ENCODE measurements around the gene PPP1R14C. TPM values are rescaled to one million over a fixed set of nuclear protein-coding genes. Genes with fewer than 3 reads are reported as not detected.

PPP1R14C gene
- total and polyA plus RNA-seq, 2 experiments from 2014 or later: 8.2 to 10.1 TPM

GRCh38 chr6:150123645-150124044 lies 19.2 kb upstream of the PPP1R14C start:
- no peaks in the 10 kb centered on the region for H3F3A ChIP-seq (ENCODE audit: insufficient read depth)
- no peak overlapping the region for H3K4me2 ChIP-seq (ENCODE audit: unreplicated experiment)
- H3K27ac ChIP-seq: no peak overlapping the region
- H3K36me3 ChIP-seq (ENCODE audit: low read depth): no peaks in the 10 kb centered on the region
- in situ Hi-C loops (cut with MboI): no loop called here
- H3K79me2 ChIP-seq (ENCODE audit: insufficient read depth): no peaks in the 10 kb centered on the region
- no peaks in the 10 kb centered on the region for H4K20me1 ChIP-seq (ENCODE audit: insufficient read depth)
- no peaks in the 10 kb centered on the region for H3K9me2 ChIP-seq (ENCODE audit: insufficient read depth)
- no peak overlapping the region for H2AFZ ChIP-seq
- H3K4me3 ChIP-seq: no peak overlapping the region
- H3K27me3 ChIP-seq (replicated peaks; ENCODE audit: insufficient read depth): no peaks in the 10 kb centered on the region; the same call in 1 of the 2 replicates
- DNase-seq: no peak
- H3K9ac ChIP-seq: no peak overlapping the region
- H3K9me3 ChIP-seq (ENCODE audit: low read depth): no peaks in the 10 kb centered on the region
- WGBS, 2 experiments (ENCODE audit: low coverage in 1 of 2, low lambda C conversion rate in 2 of 2, missing lambda C conversion rate in 2 of 2): 55 to 58% methylated on average over 6 to 7 of the region's 7 CpGs
- 0 out of 2 replicates have a peak, but pooled peaks cover 4% of the 10 kb centered on the region for H3K4me1 ChIP-seq (ENCODE audit: insufficient read depth)
- TF ChIP-seq EZH2 (IDR thresholded peaks at IDR 0.05; ENCODE audit: insufficient read depth, poor library complexity, severe bottlenecking) (no peak), EZH2phosphoT487 (IDR thresholded peaks at IDR 0.05; ENCODE audit: insufficient read depth, low read depth) (no peak)

GRCh38 chr6:150124235-150124634 lies 18.6 kb upstream of the PPP1R14C start:
- no peak overlapping the region for H3K4me3 ChIP-seq
- in situ Hi-C loops (cut with MboI): no loop called here
- DNase-seq: no peak
- no peaks in the 10 kb centered on the region for H3F3A ChIP-seq (ENCODE audit: insufficient read depth)
- no peaks in the 10 kb centered on the region for H3K36me3 ChIP-seq (ENCODE audit: low read depth)
- H3K27me3 ChIP-seq (replicated peaks; ENCODE audit: insufficient read depth): no peaks in the 10 kb centered on the region; the same call in 1 of the 2 replicates
- TF ChIP-seq EZH2 (IDR thresholded peaks at IDR 0.05; ENCODE audit: insufficient read depth, poor library complexity, severe bottlenecking) (no peak), EZH2phosphoT487 (IDR thresholded peaks at IDR 0.05; ENCODE audit: insufficient read depth, low read depth) (no peak)
- 66 to 67% methylated on average over 3 of the region's 3 CpGs for WGBS, 2 experiments (ENCODE audit: low coverage in 1 of 2, low lambda C conversion rate in 2 of 2, missing lambda C conversion rate in 2 of 2)
- H3K79me2 ChIP-seq (ENCODE audit: insufficient read depth): no peaks in the 10 kb centered on the region
- H4K20me1 ChIP-seq (ENCODE audit: insufficient read depth): no peaks in the 10 kb centered on the region
- H3K9me3 ChIP-seq (ENCODE audit: low read depth): no peaks in the 10 kb centered on the region
- H3K9me2 ChIP-seq (ENCODE audit: insufficient read depth): no peaks in the 10 kb centered on the region
- H2AFZ ChIP-seq: no peak overlapping the region
- H3K9ac ChIP-seq: no peak overlapping the region
- no peak overlapping the region for H3K27ac ChIP-seq
- no peak overlapping the region for H3K4me2 ChIP-seq (ENCODE audit: unreplicated experiment)
- H3K4me1 ChIP-seq (ENCODE audit: insufficient read depth): 0 out of 2 replicates have a peak, but pooled peaks cover 2% of the 10 kb centered on the region

- no peaks in the 10 kb centered on the region for H3K79me2 ChIP-seq (ENCODE audit: insufficient read depth)
- WGBS, 2 experiments (ENCODE audit: low coverage in 1 of 2, low lambda C conversion rate in 2 of 2, missing lambda C conversion rate in 2 of 2): 75 to 77% methylated on average over 13 of the region's 13 CpGs
- TF ChIP-seq EZH2phosphoT487 (IDR thresholded peaks at IDR 0.05; ENCODE audit: insufficient read depth, low read depth) (no peak), EZH2 (IDR thresholded peaks at IDR 0.05; ENCODE audit: insufficient read depth, poor library complexity, severe bottlenecking) (no peak)
- H3K9me2 ChIP-seq (ENCODE audit: insufficient read depth): no peaks in the 10 kb centered on the region
- H3K9me3 ChIP-seq (ENCODE audit: low read depth): no peaks in the 10 kb centered on the region
- no peaks in the 10 kb centered on the region for H4K20me1 ChIP-seq (ENCODE audit: insufficient read depth)
- no peaks in the 10 kb centered on the region for H3K36me3 ChIP-seq (ENCODE audit: low read depth)
- H3K9ac ChIP-seq: no peak overlapping the region
- H3K4me2 ChIP-seq (ENCODE audit: unreplicated experiment): no peak overlapping the region
- H3K27me3 ChIP-seq (replicated peaks; ENCODE audit: insufficient read depth): no peaks in the 10 kb centered on the region; the same call in 1 of the 2 replicates
- H2AFZ ChIP-seq: no peak overlapping the region
- no peak overlapping the region for H3K27ac ChIP-seq
- no peak for DNase-seq
- no peak overlapping the region for H3K4me3 ChIP-seq
- in situ Hi-C loops (cut with MboI): no loop called here
- no peaks in the 10 kb centered on the region for H3F3A ChIP-seq (ENCODE audit: insufficient read depth)
- H3K4me1 ChIP-seq (ENCODE audit: insufficient read depth): no peaks in the 10 kb centered on the region
These were observed 16.1 kb upstream of the PPP1R14C start for GRCh38 chr6:150126641-150127291.

- in situ Hi-C loops (cut with MboI): no loop called here
- H3K36me3 ChIP-seq (ENCODE audit: low read depth): no peaks in the 10 kb centered on the region
- no peak overlapping the region for H3K4me2 ChIP-seq (ENCODE audit: unreplicated experiment)
- no peaks in the 10 kb centered on the region for H3K4me1 ChIP-seq (ENCODE audit: insufficient read depth)
- H4K20me1 ChIP-seq (ENCODE audit: insufficient read depth): no peaks in the 10 kb centered on the region
- no peaks in the 10 kb centered on the region for H3K9me2 ChIP-seq (ENCODE audit: insufficient read depth)
- WGBS, 2 experiments (ENCODE audit: low coverage in 1 of 2, low lambda C conversion rate in 2 of 2, missing lambda C conversion rate in 2 of 2): 56 to 59% methylated on average over 8 of the region's 8 CpGs
- H3K27ac ChIP-seq: no peak overlapping the region
- H3K27me3 ChIP-seq (replicated peaks; ENCODE audit: insufficient read depth): no peaks in the 10 kb centered on the region; the same call in 1 of the 2 replicates
- no peak overlapping the region for H3K9ac ChIP-seq
- no peak overlapping the region for H2AFZ ChIP-seq
- H3K79me2 ChIP-seq (ENCODE audit: insufficient read depth): no peaks in the 10 kb centered on the region
- no peak for TF ChIP-seq EZH2 (IDR thresholded peaks at IDR 0.05; ENCODE audit: insufficient read depth, poor library complexity, severe bottlenecking)
- no peak for TF ChIP-seq EZH2phosphoT487 (IDR thresholded peaks at IDR 0.05; ENCODE audit: insufficient read depth, low read depth)
- no peaks in the 10 kb centered on the region for H3K9me3 ChIP-seq (ENCODE audit: low read depth)
- no peak overlapping the region for H3K4me3 ChIP-seq
- no peak for DNase-seq
- no peaks in the 10 kb centered on the region for H3F3A ChIP-seq (ENCODE audit: insufficient read depth)
These were observed 14.4 kb upstream of the PPP1R14C start for GRCh38 chr6:150128425-150128824.

All from GM23248 (cell line).